NCI-H1436 treated with DMSO at 0.1 percent for 48 hours (cell line): ENCODE data around the gene RAB40C.

Source experiments
- DNase-seq: peaks from one replicate; lab custom pipeline; 2025; lab: John Stamatoyannopoulos, UW

The RAB40C gene

GRCh38 chr16:575354-576196 is 14.3 kb upstream of the RAB40C start:
- no peak for DNase-seq

GRCh38 chr16:576197-576822 is 13.6 kb upstream of the RAB40C start:
- no peak for DNase-seq

GRCh38 chr16:576823-577201 is 13.1 kb upstream of the RAB40C start:
- DNase-seq = no peak

GRCh38 chr16:577796-578195 is 12.1 kb upstream of the RAB40C start:
- DNase-seq = no peak

GRCh38 chr16:578232-578869 is 11.5 kb upstream of the RAB40C start:
- no peak for DNase-seq

- no peak for DNase-seq
Measured at GRCh38 chr16:578870-579405, 10.9 kb upstream of the RAB40C start.

GRCh38 chr16:580141-580945 is 9.5 kb upstream of the RAB40C start:
- no peak for DNase-seq

GRCh38 chr16:580946-581498 is 8.8 kb upstream of the RAB40C start:
- DNase-seq = no peak

GRCh38 chr16:582218-582613 is 7.7 kb upstream of the RAB40C start:
- no peak for DNase-seq

GRCh38 chr16:582614-583331 is 7.1 kb upstream of the RAB40C start:
- DNase-seq = no peak

GRCh38 chr16:583470-583814 is 6.4 kb upstream of the RAB40C start:
- no peak for DNase-seq

- DNase-seq = no peak
Measured at GRCh38 chr16:583815-584591, 5.9 kb upstream of the RAB40C start.

- DNase-seq = no peak
Measured at GRCh38 chr16:585351-585750, 4.5 kb upstream of the RAB40C start.

GRCh38 chr16:586047-586644 is 3.7 kb upstream of the RAB40C start:
- no peak for DNase-seq

- no peak for DNase-seq
Measured at GRCh38 chr16:586645-587590, 2.9 kb upstream of the RAB40C start.

GRCh38 chr16:588639-588888 is 1.3 kb upstream of the RAB40C start:
- no peak for DNase-seq

GRCh38 chr16:588889-589657 is 793 bp upstream of the RAB40C start:
- DNase-seq = peak; percentile 59

GRCh38 chr16:590188-590814 is 435 bp downstream of the RAB40C start:
- DNase-seq = no peak
